LNCAP (cell line): Measurements from ENCODE around the gene CHERP.

Experiments used
- CTCF ChIP-seq: fragments of 450-650 bp; IDR thresholded peaks from 2 replicates; pipeline ENCODE4 v1.5.1; 2017; ENCODE audit warnings: mild to moderate bottlenecking

Gene CHERP

DNA sequence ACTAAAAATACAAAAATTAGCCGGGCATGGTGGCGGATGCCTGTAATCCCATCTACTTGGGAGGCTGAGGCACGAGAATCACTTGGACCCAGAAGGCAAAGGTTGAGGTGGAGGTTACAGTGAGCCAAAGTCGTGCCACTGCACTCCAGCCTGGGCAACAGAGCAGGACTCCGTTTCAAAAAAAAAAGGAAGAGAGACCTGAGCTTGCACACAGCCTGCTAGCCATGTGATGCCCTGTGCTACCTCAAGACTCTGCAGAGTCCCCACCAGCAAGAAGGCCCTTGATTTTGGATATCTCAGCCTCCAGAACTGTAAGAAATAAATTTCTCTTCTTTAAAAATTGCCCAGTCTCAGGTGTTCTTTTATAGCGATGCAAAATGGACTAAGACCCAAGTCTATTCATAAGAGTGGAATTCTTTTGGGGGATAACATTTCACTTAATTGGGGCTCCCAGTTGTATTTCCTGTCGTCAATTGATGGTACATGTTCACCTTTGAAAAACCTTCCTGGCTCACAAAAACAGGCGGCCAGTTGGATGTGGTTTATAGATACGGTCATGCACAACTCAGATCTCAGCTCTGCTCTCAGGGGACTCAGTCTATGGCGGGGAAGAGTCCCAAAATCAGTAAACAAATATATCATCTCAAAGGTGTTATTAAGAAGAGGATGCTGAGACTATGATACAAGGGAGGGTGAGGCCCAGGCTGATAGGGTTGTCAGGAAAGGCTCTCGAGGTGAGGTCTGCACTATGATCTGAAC is 2.4 kb upstream of the CHERP start:
- no peak for TF ChIP-seq CTCF

- no peak for TF ChIP-seq CTCF
These were observed 754 bp upstream of the CHERP start for GRCh38 chr19:16542910-16543472.

DNA sequence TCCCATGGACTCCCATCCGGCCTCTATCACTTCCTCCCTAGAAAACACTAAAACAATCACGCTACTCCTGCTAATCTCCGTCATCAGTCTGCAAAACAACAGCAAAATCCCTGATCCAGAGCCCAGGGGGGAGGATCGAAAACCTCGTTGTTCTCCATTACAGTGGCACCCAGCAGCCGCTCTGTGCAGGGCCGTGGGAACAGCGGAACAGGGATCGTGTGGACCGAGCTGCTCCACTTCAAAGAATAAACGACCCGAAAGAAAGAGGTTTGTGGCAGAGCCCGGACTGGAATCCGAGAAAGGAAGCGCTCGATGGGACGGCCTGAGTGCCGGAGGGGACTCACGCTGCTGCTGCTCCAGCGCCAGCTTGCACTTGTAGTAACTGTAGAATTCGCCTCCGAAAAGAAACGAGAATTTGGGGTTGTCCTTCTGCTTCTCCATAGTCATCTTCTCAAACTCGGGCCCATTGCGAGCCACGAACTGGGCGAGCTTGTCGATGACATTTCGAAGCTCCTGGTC is 652 bp downstream of the CHERP start:
- no peak for TF ChIP-seq CTCF

DNA sequence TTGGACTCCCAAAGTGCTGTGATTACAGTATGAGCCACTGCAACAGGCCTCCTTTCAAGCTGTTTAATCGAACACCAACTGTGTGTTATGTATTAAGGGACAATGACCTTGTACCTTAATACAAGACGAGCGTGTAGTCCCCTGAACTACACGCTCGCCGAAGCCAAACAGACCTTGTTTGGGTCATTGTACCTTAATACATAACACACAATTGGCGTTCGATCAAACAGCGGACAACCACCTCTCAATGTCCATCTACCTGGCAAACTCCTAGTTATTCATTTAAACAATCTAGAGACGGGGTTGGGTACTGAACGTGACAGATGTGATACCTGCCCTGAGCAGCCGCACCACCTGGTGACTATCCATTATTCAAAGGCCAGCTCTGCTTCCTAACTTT is 1.3 kb downstream of the CHERP start:
- no peak for TF ChIP-seq CTCF

DNA sequence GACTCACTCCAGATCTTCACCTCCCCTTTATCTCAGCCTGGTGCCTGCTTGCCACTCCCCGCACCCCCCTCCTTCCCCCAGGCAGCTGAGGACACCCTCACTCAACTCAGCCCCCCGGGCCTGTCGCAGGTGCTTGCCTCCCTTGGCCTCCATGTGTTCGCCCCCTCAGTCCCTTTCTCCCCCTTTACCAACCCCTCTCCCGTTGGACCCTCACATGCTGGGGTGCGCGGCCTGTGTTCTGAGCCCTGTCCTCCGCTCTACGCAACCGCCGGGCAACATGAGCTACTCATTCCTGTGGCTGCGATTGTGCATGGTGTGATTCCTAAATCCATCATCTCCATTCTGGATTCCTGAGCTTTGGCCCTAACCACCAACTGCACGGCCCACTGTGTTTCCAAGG is 5.1 kb downstream of the CHERP start:
- TF ChIP-seq CTCF: no peak

- no peak for TF ChIP-seq CTCF
These were observed 6.1 kb downstream of the CHERP start for GRCh38 chr19:16536130-16536529.

- TF ChIP-seq CTCF: no peak
These were observed 6.9 kb downstream of the CHERP start for GRCh38 chr19:16535381-16535780.
